HG03175 (cell line): ENCODE measurements around the gene HIVEP2.

Experiments used
- ATAC-seq: cut with Tn5 transposase; IDR thresholded peaks from one replicate; pipeline ENCODE4 v1.9.1; 2021; ENCODE audit warnings: mild to moderate bottlenecking, moderate library complexity; ENCODE audit not compliant: unreplicated experiment

The HIVEP2 gene

GRCh38 chr6:142714951-142715785, 229.8 kb downstream of the HIVEP2 start:
- no peak for ATAC-seq

DNA sequence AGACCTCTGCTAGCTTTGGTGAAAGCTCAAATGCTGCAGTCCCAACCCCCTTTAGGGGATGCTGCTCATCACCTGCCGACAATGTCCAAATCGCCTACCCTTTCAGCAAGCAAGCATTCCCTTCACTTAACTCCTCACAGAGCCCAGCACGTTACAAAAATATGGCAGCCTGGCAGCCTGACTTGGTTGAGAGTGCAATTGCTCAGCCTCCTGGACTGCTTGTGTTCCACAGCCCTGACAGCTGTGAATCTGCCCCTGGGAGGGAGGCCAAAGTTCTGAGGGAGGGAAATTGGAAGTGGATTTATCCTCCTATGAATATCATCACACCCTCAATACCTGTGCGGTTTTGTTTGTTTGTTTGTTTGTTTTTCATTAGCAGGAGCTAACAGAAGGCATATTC, 231.0 kb downstream of the HIVEP2 start:
- ATAC-seq, result no peak

- ATAC-seq, result no peak
These were observed 232.7 kb downstream of the HIVEP2 start for GRCh38 chr6:142712231-142712630.

DNA sequence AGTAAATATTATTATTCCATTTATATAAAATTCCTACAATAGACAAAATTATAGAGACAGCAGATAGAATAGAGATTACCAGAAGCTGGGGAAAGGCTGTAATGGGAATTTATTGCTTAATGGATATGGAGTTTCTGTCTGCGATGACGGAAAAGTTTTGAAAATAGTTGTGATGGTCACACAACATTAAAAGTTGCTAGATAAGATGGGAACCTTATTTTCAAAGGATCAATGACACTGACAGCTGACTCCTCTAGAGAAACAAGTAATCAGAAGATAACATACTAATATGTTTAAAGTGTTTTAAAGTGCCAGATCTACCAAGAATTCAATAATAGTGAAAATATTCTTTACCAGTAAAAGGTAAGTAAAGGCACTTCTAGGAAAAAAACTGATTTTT, 236.3 kb downstream of the HIVEP2 start:
- ATAC-seq, result no peak

- no peak for ATAC-seq
These were observed 237.7 kb downstream of the HIVEP2 start for GRCh38 chr6:142707255-142707654.

GRCh38 chr6:142706210-142706609, 238.8 kb downstream of the HIVEP2 start:
- no peak for ATAC-seq

DNA sequence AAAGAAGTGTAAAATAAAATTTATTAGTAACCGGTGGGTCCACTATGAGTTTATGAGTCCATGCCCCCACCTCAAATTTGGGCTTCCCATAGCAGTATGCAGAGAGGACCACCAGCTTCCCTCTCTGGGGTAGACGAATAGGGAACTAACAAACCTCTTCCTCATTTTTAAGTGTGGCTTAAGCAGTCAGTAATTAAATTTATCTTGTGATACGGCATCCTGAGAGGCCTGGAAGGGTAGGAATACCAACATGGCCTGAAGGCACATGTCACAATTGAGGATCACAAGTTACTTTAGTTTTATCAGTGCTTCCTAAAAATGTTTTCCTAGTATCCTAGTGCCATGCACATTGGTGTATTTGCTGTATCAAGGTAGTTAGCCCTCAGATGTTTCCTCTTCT, 239.9 kb downstream of the HIVEP2 start:
- no peak for ATAC-seq

DNA sequence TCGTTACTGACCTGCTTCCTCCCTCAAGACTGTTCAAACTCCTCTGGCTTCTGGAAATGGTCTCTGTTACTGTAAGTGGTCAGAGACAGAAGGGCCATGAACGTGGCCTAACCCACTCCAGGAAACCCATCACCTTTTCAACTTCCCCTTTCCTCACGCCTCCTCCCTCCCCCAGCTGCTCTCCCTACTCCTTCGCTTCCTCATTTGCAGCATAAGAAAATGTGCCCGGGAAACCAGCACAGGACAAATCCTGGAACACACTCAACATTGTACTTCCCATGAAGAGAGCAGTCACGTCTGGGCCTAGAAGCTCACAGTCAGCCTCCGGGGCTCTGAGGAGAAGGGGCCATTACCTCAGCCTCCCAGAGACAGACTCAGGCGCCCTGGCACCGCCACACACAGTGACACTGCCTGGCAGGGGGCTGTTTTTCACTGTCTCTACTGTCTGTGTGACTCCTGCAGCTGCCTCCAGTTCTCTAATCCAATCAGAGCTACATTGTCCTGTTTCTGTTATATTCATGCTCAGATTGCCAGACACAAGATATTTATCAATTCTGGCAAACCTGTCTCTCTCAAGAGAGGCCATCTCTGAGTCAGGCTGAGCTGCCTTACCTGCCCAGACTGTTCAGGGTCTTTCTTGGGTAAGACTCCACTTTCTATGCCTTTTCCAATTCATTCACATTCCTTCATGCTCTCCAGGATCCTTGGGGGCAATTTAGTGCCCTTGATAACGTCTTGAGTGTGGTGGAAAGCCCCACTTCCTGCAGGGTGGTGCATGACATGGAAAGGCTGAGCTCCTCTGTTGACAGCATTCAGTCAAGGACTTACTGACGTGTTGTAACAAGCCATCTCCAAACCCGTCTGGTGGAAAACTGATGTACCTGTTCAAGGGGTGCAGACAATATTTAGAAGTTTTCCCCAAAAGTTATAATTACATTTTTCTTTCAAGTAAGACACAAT, 242.2 kb downstream of the HIVEP2 start:
- no peak for ATAC-seq
